Peyer's patch (tissue), 4 donors: ENCODE results near the gene PCP4. TPM values are rescaled to one million over a fixed set of nuclear protein-coding genes. Genes with fewer than 3 reads are reported as not detected.

Source experiments
- DNase-seq, 3 donors: peaks; one replicate each; pipeline ENCODE4 v3.0.0-alpha.2; 2017 to 2019
- H3K27ac ChIP-seq, 4 donors: fragments of 200-600 bp; sonication (generic); one replicate each; pipeline ENCODE4 v1.5.1; 2016 to 2019
- H3K27me3 ChIP-seq, 2 donors: fragments of 200-600 bp; sonication (generic); one replicate each; pipeline ENCODE4 v1.5.1; 2019
- H3K36me3 ChIP-seq, 3 donors: fragments of 200-600 bp; sonication (generic); one replicate each; pipeline ENCODE4 v1.5.1; 2016 to 2019
- H3K4me1 ChIP-seq, 4 donors: fragments of 200-600 bp; sonication (generic); one replicate each; pipeline ENCODE4 v1.5.1; 2016 to 2019
- H3K4me3 ChIP-seq, 4 donors: fragments of 200-600 bp; sonication (generic); 1 replicate in 3 of 4; 2 replicates in 1 of 4; pipeline ENCODE4 v1.5.1; 2016 to 2019; ENCODE audit warnings: mild to moderate bottlenecking in 1 of 4
- H3K9me3 ChIP-seq, 4 donors: fragments of 200-600 bp; sonication (generic); one replicate each; pipeline ENCODE4 v1.5.1; 2016 to 2019; ENCODE audit warnings: mild to moderate bottlenecking in 1 of 4
- POLR2A ChIP-seq, 2 donors: fragments of 450-650 bp; IDR thresholded peaks; one replicate each; pipeline ENCODE4 v1.5.1; 2017; ENCODE audit warnings: antibody characterized with exemption in 2 of 2, mild to moderate bottlenecking in 2 of 2, moderate library complexity in 2 of 2
- total RNA-seq, 4 donors: library from RNA; depleted of rRNA; stranded (reverse); fragments of >200 nt; gene quantifications; one replicate each; pipeline ENCODE4 v1.1.0, GENCODE V29; 2016
- TF ChIP-seq, protein P1 (sequence below), 6 experiments: fragments of 450-650 bp in 4 of 6; fragments of 200-600 bp in 2 of 6; sonication (generic) in 1 of 6; IDR thresholded peaks; one replicate each; pipeline ENCODE4 v1.5.1; 2017 to 2019; ENCODE audit warnings: antibody characterized with exemption in 6 of 6, mild to moderate bottlenecking in 3 of 6, moderate library complexity in 1 of 6

PCP4 gene
- total RNA-seq, 4 donors from 2014 or later: 7.1 TPM; not detected in 3

DNA sequence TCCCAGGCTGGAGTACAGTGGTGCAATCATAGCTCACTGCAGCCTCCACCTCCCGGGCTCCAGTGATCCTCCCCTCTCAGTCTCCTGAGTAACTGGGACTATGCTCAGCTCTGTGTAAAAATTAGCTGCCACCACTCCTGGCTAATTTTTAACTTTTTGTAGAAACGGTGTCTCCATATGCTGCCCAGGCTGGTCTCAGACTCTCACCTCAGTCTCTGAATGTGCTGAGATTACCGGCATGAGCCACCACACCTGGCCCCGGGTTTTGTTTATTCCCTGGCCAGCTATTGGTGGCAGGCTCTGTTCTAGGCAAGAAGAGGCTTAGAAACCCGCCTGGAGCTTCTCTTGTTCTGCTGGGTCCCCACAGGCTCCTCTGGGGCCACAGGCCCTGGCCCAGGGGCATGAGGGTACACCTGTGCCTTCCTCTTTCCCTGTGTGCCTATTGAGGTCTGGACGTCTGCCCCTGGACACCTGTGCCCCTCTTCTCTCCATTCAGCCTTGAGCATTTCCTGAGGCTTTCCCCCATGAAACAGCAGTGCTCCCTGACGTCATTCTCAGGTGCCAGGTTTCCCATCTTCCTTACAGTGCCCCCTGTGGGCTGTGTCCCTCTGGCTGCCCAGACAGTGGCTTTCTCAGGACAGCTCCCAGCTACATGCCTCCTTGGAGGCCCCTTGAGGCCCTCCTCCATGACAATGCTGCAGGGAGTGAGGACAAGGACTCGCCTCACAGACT is 57.5 kb downstream of the PCP4 start:
- H3K4me1 ChIP-seq: no peaks in the 10 kb centered on the region
- H3K27ac ChIP-seq: no peak overlapping the region
- no peak for DNase-seq
- no peaks in the 10 kb centered on the region for H3K9me3 ChIP-seq
- TF ChIP-seq, protein P1, sequence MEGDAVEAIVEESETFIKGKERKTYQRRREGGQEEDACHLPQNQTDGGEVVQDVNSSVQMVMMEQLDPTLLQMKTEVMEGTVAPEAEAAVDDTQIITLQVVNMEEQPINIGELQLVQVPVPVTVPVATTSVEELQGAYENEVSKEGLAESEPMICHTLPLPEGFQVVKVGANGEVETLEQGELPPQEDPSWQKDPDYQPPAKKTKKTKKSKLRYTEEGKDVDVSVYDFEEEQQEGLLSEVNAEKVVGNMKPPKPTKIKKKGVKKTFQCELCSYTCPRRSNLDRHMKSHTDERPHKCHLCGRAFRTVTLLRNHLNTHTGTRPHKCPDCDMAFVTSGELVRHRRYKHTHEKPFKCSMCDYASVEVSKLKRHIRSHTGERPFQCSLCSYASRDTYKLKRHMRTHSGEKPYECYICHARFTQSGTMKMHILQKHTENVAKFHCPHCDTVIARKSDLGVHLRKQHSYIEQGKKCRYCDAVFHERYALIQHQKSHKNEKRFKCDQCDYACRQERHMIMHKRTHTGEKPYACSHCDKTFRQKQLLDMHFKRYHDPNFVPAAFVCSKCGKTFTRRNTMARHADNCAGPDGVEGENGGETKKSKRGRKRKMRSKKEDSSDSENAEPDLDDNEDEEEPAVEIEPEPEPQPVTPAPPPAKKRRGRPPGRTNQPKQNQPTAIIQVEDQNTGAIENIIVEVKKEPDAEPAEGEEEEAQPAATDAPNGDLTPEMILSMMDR (IDR thresholded peaks at IDR 0.05): no peak
- no peak for TF ChIP-seq POLR2A (IDR thresholded peaks at IDR 0.05)
- no peak overlapping the region for H3K4me3 ChIP-seq
- no peaks in the 10 kb centered on the region for H3K27me3 ChIP-seq
- no peaks in the 10 kb centered on the region for H3K36me3 ChIP-seq

GRCh38 chr21:39927304-39927886 is 60.2 kb downstream of the PCP4 start:
- no peak overlapping the region for H3K27ac ChIP-seq
- H3K4me3 ChIP-seq: no peak overlapping the region
- no peaks in the 10 kb centered on the region for H3K9me3 ChIP-seq
- TF ChIP-seq, protein P1 (IDR thresholded peaks at IDR 0.05): no peak
- TF ChIP-seq POLR2A (IDR thresholded peaks at IDR 0.05): no peak
- no peaks in the 10 kb centered on the region for H3K27me3 ChIP-seq
- H3K4me1 ChIP-seq: no peaks in the 10 kb centered on the region
- no peak for DNase-seq
- H3K36me3 ChIP-seq: no peaks in the 10 kb centered on the region

- TF ChIP-seq POLR2A (IDR thresholded peaks at IDR 0.05): no peak
- TF ChIP-seq, protein P1 (IDR thresholded peaks at IDR 0.05): no peak
- Histone ChIP-seq H3K27me3 (no peaks in the 10 kb centered on the region), H3K9me3 (no peaks in the 10 kb centered on the region), H3K4me1 (no peaks in the 10 kb centered on the region), H3K27ac (no peak overlapping the region), H3K4me3 (no peak overlapping the region), H3K36me3 (no peaks in the 10 kb centered on the region)
- DNase-seq: no peak
These were observed 65.1 kb downstream of the PCP4 start for GRCh38 chr21:39932335-39932734.

- H3K27ac ChIP-seq: no peak overlapping the region
- no peaks in the 10 kb centered on the region for H3K9me3 ChIP-seq
- TF ChIP-seq POLR2A (IDR thresholded peaks at IDR 0.05): no peak
- TF ChIP-seq, protein P1 (IDR thresholded peaks at IDR 0.05): no peak
- H3K4me3 ChIP-seq: no peak overlapping the region
- no peaks in the 10 kb centered on the region for H3K36me3 ChIP-seq
- no peaks in the 10 kb centered on the region for H3K27me3 ChIP-seq
- H3K4me1 ChIP-seq: no peaks in the 10 kb centered on the region
- no peak for DNase-seq
These were observed 67.7 kb downstream of the PCP4 start for GRCh38 chr21:39934895-39935294.

DNA sequence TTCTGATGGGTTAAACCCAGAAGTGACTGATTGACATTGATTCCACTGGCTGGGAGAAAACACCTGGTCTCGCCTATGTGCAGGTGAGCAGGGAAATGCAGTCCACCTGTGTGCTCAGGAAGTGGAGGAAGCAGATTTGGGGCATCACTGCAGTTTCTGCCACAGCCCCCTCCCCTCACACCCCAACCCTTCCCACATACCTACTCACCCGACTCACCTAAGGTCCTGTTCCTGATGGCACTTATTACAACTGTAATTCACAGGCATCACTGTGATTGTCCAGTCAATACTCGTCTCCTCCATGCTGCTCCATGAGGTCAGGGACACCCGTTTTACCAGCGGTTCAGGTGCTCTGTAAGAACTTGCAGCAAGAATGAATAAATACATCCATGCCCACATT is 68.5 kb downstream of the PCP4 start:
- Histone ChIP-seq H3K27ac (no peak overlapping the region), H3K27me3 (no peaks in the 10 kb centered on the region), H3K36me3 (no peaks in the 10 kb centered on the region), H3K4me3 (no peak overlapping the region), H3K9me3 (no peaks in the 10 kb centered on the region), H3K4me1 (no peaks in the 10 kb centered on the region)
- no peak for DNase-seq
- no peak for TF ChIP-seq POLR2A (IDR thresholded peaks at IDR 0.05)

DNA sequence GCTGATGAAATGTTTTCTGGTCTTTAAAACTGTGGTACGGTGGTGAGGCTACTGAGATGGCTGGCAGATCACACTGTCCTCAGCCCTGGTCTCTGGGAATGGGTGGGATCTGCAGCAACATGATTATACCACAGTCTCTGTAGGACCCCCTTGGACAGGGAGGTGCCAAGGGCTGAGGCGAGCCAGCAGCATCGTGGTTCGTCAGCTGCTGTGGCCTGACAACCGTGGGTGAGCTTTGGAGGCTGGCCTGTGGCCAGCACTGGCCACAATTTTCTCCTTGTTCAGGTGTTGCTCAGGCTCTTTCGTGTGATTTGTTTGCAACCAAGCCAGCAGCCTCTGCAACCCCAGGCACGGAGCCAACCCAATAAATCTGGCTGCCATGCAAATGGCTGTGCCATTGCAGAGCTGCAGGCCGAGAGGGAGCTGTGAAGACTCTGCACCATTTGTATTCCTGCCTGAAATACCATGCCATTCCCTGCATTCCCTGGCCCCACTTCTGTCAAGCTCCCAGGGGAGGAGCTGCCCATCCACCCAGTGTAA is 70.9 kb downstream of the PCP4 start:
- TF ChIP-seq, protein P1 (IDR thresholded peaks at IDR 0.05): no peak
- TF ChIP-seq POLR2A (IDR thresholded peaks at IDR 0.05): no peak
- H3K9me3 ChIP-seq: no peaks in the 10 kb centered on the region
- no peaks in the 10 kb centered on the region for H3K27me3 ChIP-seq
- no peaks in the 10 kb centered on the region for H3K4me1 ChIP-seq
- no peaks in the 10 kb centered on the region for H3K36me3 ChIP-seq
- no peak overlapping the region for H3K4me3 ChIP-seq
- H3K27ac ChIP-seq: no peak overlapping the region
- DNase-seq: no peak
